Activated CD4-positive, CD25-positive, alpha-beta regulatory T cell treated with anti-CD3 and anti-CD28 coated beads, Interleukin-2, amount 50 U/mL, for 72 hours (primary cell): ENCODE data around the gene ATG4C.
"Not testable (repeated sequence)": the region's sequence is repeated elsewhere in the genome, so short reads cannot be mapped to it uniquely, and the experiment has no call there.

Experiments used
- DNase-seq: peaks from one replicate; pipeline ENCODE4 v3.0.0; 2021

ATG4C gene, protein sequence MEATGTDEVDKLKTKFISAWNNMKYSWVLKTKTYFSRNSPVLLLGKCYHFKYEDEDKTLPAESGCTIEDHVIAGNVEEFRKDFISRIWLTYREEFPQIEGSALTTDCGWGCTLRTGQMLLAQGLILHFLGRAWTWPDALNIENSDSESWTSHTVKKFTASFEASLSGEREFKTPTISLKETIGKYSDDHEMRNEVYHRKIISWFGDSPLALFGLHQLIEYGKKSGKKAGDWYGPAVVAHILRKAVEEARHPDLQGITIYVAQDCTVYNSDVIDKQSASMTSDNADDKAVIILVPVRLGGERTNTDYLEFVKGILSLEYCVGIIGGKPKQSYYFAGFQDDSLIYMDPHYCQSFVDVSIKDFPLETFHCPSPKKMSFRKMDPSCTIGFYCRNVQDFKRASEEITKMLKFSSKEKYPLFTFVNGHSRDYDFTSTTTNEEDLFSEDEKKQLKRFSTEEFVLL

GRCh38 chr1:62783736-62784508, at the start of gene ATG4C:
TSS of gene ATG4C (plus strand) at chr1:62784132. CDS start at chr1:62803787, 19,655 bp downstream.
- peak; percentile 87 for DNase-seq

DNA sequence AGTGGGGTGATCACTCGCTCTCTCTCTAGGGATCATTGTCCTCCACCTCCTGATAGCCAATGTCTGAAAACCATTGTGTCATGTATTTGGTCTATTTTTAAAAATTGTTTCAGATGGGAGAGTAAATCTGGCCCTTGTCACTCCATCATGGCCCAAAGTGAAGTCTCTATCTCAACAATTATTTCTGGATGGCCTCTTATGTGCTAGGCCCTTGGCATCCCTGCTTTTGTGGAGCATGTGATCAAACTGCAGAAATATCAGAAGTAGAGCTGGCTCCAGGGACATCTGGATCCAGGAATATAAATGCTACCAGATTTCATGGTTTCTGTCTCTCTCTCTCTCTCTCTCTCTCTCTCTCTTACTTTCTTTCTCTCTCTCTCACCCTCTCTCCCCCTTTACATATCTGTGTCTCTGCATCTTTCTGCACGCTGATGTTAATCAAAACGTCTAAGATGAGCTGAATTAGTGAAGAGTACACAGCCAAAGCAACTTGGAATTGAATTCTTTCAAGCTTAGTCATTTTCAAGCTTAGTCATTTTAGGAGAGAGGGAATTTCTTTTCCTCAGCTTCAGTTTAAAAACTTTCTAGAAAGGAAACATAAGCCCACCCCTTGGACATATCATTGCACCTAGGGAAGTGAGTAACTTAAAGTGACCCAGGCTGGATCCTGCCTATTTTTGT, 48.3 kb upstream of the ATG4C start:
- DNase-seq: no peak

- DNase-seq: not testable (repeated sequence)
Observed at GRCh38 chr1:62740701-62741100, 43.2 kb upstream of the ATG4C start.

GRCh38 chr1:62744611-62745577, 39.0 kb upstream of the ATG4C start:
- no peak for DNase-seq

GRCh38 chr1:62746086-62746808, 37.7 kb upstream of the ATG4C start:
- DNase-seq: no peak

GRCh38 chr1:62746809-62747138, 37.2 kb upstream of the ATG4C start:
- DNase-seq: no peak

GRCh38 chr1:62753031-62753965, 30.6 kb upstream of the ATG4C start:
- no peak for DNase-seq

DNA sequence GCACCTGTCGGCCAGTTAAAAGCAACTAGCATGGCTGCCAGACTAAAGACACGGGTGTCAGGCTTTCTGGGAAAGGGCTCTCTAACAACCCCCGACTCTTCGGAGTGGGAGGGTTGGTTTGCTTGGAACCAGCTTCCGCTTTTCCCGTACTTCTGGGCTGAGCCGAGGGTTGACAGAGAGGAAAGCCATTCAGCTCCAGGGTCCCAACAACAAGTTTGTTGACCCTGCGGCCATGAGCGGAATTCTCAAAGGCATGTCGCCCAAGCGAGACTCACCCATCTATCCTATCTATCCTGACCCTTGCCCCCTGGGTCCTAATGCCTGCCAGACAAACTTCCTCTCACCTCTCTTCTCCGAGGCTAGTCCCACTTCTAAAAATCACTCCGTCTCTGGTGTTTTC, 29.0 kb upstream of the ATG4C start:
- DNase-seq: not testable (repeated sequence)

DNA sequence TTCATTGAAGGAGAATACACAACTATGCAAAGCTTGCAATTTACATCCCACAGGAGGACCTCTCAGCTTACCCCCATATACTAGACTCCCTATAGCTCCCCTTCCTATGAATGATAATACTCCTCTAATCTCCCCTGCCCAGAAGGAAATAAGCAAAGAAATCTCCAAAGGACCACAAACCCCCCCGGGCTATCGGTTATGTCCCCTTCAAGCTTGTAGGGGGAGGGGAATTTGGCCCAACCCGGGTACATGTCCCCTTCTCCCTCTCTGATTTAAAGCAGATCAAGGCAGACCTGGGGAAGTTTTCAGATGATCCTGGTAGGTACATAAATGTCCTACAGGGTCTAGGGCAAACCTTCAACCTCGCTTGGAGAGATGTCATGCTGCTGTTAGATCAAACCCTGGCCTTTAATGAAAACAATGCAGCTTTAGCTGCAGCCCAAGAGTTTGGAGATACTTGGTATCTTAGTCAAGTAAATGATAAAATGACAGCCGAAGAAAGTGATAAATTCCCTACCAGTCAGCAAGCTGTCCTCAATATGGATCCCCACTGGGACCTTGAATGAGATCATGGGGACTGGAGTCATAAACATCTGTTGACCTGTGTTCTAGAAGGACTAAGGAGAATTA, 27.6 kb upstream of the ATG4C start:
- DNase-seq: not testable (repeated sequence)

GRCh38 chr1:62759232-62759875, 24.6 kb upstream of the ATG4C start:
- not testable (repeated sequence) for DNase-seq

DNA sequence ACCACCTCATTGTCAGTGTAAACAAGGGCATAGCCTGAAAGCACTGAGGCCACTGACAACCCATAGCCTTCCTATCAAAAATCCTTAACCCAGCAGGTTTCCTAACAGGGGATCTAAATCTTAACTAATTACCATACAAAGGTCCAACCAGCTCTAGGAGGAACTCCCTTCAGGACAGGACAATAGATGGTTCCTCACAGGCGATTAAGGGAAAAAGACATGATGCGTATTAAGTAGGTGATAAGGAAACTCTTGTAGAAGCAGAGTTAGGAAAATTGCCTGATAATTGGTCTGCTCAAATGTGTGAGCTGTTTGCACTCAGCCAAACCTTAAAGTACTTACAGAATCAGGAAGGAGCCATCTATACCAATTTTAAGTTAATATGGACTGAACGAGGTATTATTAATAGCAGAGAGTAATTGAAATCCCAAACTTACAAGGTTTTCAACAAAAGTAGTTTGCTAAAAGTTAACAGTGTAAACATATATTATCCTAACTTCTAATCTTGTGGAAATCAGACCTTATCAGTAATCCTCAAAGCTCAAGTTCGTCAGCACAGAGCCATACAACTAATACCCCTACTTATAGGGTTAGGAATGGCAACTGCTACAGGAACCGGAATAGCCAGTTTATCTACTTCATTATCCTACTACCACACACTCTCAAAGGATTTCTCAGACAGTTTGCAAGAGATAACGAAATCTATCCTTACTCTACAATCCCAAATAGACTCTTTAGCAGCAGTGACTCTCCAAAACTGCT, 23.7 kb upstream of the ATG4C start:
- DNase-seq: not testable (repeated sequence)

DNA sequence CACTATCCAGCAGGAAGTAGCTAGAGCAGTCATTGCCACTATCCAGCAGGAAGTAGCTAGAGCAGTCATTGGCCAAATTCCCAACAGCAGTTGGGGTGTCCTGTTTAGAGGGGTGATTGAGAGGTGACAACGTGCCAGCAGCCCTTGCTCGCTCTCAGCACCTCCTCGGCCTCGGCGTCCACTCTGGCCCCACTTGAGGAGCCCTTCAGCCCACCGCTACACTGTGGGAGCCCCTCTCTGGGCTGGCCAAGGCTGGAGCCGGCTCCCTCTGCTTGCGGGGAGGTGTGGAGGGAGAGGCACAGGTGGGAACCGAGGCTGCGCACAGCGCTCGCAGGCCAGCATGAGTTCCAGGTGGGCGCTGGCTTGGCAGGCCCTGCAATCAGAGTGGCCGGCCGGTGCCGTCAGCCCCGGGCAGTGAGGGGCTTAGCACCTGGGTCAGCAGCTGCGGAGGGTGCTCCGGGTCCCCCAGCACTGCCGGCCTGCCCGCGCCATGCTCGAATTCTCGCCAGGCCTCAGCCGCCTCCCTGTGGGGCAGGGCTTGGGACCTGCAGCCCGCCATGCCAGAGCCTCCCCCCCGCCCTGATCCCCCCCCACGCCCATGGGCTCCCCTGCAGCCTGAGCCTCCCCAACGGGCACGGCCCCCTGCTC, 22.6 kb upstream of the ATG4C start:
- not testable (repeated sequence) for DNase-seq

DNA sequence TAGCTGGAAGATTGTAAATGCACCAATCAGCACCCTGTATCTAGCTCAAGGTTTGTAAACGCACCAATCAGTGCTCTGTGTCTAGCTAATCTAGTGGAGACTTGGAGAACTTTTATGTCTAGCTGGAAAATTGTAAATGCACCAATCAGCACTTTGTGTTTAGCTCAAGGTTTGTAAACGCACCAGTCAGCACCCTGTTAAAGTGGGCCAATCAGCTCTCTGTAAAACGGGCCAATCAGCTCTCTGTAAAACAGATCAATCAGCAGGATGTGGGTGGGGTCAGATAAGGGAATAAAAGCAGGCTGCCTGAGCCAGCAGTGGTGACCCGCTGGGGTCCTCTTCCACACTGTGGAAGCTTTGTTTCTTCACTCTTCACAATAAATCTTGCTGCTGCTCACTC, 21.9 kb upstream of the ATG4C start:
- not testable (repeated sequence) for DNase-seq

DNA sequence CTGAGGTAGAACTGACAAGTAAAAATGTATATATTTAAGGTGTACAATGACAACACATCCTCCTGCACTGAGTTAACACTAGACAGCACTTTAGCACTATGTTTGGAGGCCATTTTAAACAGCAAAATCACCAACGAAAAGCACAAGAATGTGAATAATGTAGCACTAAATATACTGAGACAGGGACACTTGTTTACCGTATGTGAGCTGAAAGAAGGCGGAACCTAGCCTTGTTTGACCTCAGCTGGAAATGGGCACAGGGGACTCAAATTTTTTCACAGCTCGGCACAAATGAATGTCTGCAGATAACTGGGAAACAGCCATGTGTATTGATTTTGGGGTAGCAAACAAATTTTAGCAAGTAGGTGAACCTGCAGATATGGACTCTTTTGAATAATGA, 18.0 kb upstream of the ATG4C start:
- DNase-seq: no peak

DNA sequence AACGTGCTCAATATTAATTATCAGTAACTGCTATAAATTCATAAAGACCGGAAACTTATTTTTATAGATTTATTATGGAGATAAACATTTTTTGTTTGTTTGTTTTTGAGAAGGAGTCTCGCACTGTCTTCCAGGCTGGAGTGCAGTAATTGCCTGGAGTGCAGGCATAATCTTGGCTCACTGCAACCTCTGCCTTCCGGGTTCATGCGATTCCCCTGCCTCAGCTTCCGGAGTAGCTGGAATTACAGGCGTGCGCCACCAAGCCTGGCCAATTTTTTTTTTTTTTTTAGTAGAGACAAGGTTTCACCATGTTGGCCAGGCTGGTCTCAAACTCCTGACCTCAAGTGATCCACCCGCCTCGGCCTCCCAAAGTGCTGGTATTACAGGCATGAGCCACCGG, 15.4 kb upstream of the ATG4C start:
- not testable (repeated sequence) for DNase-seq

DNA sequence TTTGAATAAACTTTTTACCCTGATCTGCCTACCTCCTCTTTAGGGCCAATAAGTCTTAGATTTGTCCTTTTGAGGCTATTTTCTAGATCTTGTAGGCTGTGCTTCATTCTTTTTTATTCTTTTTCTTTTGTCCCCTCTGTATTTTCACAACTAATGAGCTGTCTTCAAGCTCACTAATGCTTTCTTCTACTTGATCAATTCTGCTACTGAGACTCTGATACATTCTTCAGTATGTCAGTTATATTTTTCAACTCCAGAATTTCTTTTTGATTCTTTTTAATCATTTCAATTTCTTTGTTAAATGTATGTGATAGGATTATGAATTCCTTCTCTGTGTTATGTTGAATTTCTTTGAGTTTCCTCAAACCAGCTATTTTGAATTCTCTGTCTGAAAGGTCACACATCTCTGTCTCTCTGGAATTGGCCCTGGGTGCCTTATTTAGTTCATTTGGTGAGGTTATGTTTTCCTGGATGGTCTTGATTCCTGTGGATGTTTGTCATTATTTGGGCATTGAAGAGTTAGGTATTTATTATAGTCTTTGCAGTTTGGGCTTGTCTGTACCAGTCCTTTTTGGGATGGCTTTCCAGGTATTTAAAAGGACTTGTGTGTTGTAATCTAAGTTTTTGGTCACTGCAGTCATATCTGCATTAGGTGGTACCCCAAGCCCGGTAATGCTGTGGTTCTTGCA, 11.2 kb upstream of the ATG4C start:
- DNase-seq: no peak

- no peak for DNase-seq
Observed at GRCh38 chr1:62774006-62774405, 9.9 kb upstream of the ATG4C start.
